D721Med (cell line): ENCODE data around the gene MAB21L1.
A peak's percentile ranks its signal among the peaks of the same experiment; 100 is the strongest.

Experiments
- DNase-seq: peaks from one replicate; pipeline ENCODE4 v3.0.0; 2011; ENCODE audit warnings: low spot score; ENCODE audit not compliant: insufficient read length
- FAIRE-seq: peaks from 2 replicates; lab custom pipeline; 2011; peaks lifted over from hg19 to GRCh38; lab: Jason Lieb, UNC
- CTCF ChIP-seq: IDR thresholded peaks from 2 replicates; pipeline ENCODE4 v1.5.1; 2012; ENCODE audit warnings: mild to moderate bottlenecking, control low read depth; ENCODE audit not compliant: insufficient read depth; ENCODE audit errors: missing control alignments

The MAB21L1 gene

GRCh38 chr13:35502456-35502855 is 26.0 kb upstream of the MAB21L1 start:
- DNase-seq (no peak), FAIRE-seq (peak; percentile 11)

GRCh38 chr13:35501661-35502235 is 25.3 kb upstream of the MAB21L1 start:
- FAIRE-seq (peak; percentile 66), DNase-seq (no peak)
- TF ChIP-seq CTCF, result no peak

More at GRCh38 chr13:35502456-35502855, 26.0 kb upstream of the MAB21L1 start:
- TF ChIP-seq CTCF, result no peak

GRCh38 chr13:35500144-35500543 is 23.7 kb upstream of the MAB21L1 start:
- TF ChIP-seq CTCF, result no peak
- DNase-seq (no peak), FAIRE-seq (no peak)

- DNase-seq, result no peak
- TF ChIP-seq CTCF, result no peak
- peak; percentile 6 for FAIRE-seq
Observed at GRCh38 chr13:35499676-35500075, 23.2 kb upstream of the MAB21L1 start.

- DNase-seq (no peak), FAIRE-seq (peak; percentile 58)
- no peak for TF ChIP-seq CTCF
Observed at GRCh38 chr13:35499196-35499662, 22.7 kb upstream of the MAB21L1 start.

- no peak for FAIRE-seq
- TF ChIP-seq CTCF, result no peak
- no peak for DNase-seq
Observed at GRCh38 chr13:35498231-35498630, 21.7 kb upstream of the MAB21L1 start.

- no peak for DNase-seq
- no peak for TF ChIP-seq CTCF
- no peak for FAIRE-seq
Observed at GRCh38 chr13:35496761-35497386, 20.4 kb upstream of the MAB21L1 start.
